Ovary (tissue), 9 donors: ENCODE results near the gene MYOM3. TPM values are rescaled to one million over a fixed set of nuclear protein-coding genes. Genes with fewer than 3 reads are reported as not detected.

Source experiments
- DNase-seq, 5 donors: peaks; one replicate each; pipeline ENCODE4 v3.0.0-alpha.2; 2019 to 2020
- H3K27ac ChIP-seq, 2 donors: fragments of 200-600 bp; one replicate each; pipeline versions ENCODE4 v1.5.1 to v1.8.0; 2019 to 2022
- H3K27me3 ChIP-seq: fragments of 200-600 bp; one replicate; pipeline ENCODE4 v1.8.0; 2022
- H3K36me3 ChIP-seq: fragments of 200-600 bp; sonication (generic); one replicate; pipeline ENCODE4 v1.5.1; 2019
- H3K4me1 ChIP-seq: one replicate; pipeline ENCODE4 v1.8.1; 2013; ENCODE audit warnings: mild to moderate bottlenecking, moderate library complexity; ENCODE audit not compliant: insufficient read depth
- H3K4me3 ChIP-seq: fragments of 200-600 bp; sonication (generic); one replicate; pipeline ENCODE4 v1.5.1; 2017
- H3K9me3 ChIP-seq, 2 donors: fragments of 200-600 bp in 1 of 2; sonication (generic) in 1 of 2; one replicate each; pipeline versions ENCODE4 v1.5.1 to v1.8.1; 2013 to 2019; ENCODE audit warnings: mild to moderate bottlenecking in 1 of 2, moderate library complexity in 1 of 2
- EP300 ChIP-seq: sonication (generic); formaldehyde crosslinking; IDR thresholded peaks from one replicate; pipeline ENCODE4 v1.6.1; 2017; ENCODE audit warnings: antibody characterized with exemption
- POLR2A ChIP-seq: fragments of 450-650 bp; IDR thresholded peaks from one replicate; pipeline ENCODE4 v1.6.1; 2017; ENCODE audit warnings: antibody characterized with exemption, mild to moderate bottlenecking, moderate library complexity
- WGBS, 3 donors: extraction: QIAGEN DNeasy Blood & Tissue Kit in 1 of 3; methylation state at CpG; one replicate each; pipeline versions ENCODE4 v1.1.5 to v1.1.7; 2013 to 2017; 5-methylcytosine and 5-hydroxymethylcytosine counted together
- intact Hi-C, 4 donors: fragments of 100-400 bp; cut with DNase I; formaldehyde crosslinking; loops; one replicate each; pipeline versions ENCODE4 v1.11.0 to v1.15.1; 2022 to 2023
- polyA plus RNA-seq, 2 donors: library from polyadenylated mRNA; stranded (reverse); fragments of 200-250 nt in 1 of 2; fragments of 350-450 nt in 1 of 2; fragmentation: Illumina TruSeq in 1 of 2; extraction: RNeasy Lipid Tissue Mini Kit (QIAGEN cat#74804) in 1 of 2; gene quantifications; one replicate each; pipeline ENCODE4 v1.2.3, GENCODE V29; 2013 to 2014
- total RNA-seq, 7 donors: library from RNA; depleted of rRNA in 2 of 7; stranded (reverse); fragments of >200 nt in 2 of 7; fragmentation: NEBNext Ultra II Directional in 3 of 7; extraction: Animal tissue kit (Norgen Biotek cat#: 25700) in 3 of 7; gene quantifications; one replicate each; pipeline versions ENCODE4 v1.1.0 to v1.2.4, GENCODE V29; 2016 to 2023
- TF ChIP-seq, protein P1 (sequence below), 3 donors: fragments of 450-650 bp in 2 of 3; fragments of 200-600 bp in 1 of 3; IDR thresholded peaks; one replicate each; pipeline versions ENCODE4 v1.5.1 to v1.8.0; 2016 to 2022; ENCODE audit warnings: antibody characterized with exemption in 3 of 3, mild to moderate bottlenecking in 1 of 3
- donor health status: DM: no; HTN: no; CAD: no; lungs with moderate emphysema.
- donor health status: DM: no; HTN: no; CAD: no.
- donor health status: Bipolar disorder and iron deficiency.
- donor health status: DM: yes; HTN: yes; CAD: no.
- donor health status: DM: no; HTN: no; CAD: no.
- donor health status: DM: yes; HTN: yes; CAD: no.

The MYOM3 gene
- total and polyA plus RNA-seq, 9 donors, result 0.08 to 1.2 (median 0.27) TPM

DNA sequence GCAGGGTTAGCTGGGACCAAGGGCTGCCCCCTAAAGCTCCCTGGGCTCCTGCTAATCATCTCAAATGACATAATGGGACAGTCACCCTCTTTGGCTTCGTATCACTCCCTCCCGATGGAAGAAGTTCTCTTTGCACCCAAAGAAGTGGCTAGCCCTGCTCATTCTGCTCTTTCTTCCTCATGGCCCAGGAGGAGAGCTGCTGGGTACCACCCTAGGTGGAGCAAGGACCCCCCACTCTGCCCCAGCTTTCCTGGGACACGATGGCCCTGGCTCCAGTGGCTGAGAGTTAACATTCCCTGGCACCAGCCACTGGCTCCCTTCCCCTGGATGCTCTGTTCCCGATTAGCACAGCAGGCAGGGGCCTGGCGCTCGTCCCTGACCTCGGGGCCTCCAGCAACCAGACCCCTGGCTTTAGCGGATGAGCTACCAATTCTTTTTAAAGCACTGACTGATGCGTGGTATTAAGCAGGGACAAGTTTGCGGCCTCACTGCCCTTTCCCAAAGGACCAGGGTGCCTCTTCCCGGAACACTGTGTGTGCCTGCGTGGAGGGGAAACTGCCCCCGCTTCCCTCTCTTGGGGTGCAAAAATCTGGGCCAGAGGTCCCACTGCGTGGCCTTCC is 1.2 kb downstream of the MYOM3 start:
- 59 to 65% (median 59%) methylated on average over 14 of the region's 14 CpGs for WGBS, 3 donors
- H3K4me3 ChIP-seq, result no peak overlapping the region
- peak in 2 of 5 donors; percentile 12 to 57 for DNase-seq
- no peaks in the 10 kb centered on the region for H3K27me3 ChIP-seq
- H3K27ac ChIP-seq, result no peak overlapping the region
- TF ChIP-seq POLR2A (no peak), EP300 (no peak)
- TF ChIP-seq, protein P1, sequence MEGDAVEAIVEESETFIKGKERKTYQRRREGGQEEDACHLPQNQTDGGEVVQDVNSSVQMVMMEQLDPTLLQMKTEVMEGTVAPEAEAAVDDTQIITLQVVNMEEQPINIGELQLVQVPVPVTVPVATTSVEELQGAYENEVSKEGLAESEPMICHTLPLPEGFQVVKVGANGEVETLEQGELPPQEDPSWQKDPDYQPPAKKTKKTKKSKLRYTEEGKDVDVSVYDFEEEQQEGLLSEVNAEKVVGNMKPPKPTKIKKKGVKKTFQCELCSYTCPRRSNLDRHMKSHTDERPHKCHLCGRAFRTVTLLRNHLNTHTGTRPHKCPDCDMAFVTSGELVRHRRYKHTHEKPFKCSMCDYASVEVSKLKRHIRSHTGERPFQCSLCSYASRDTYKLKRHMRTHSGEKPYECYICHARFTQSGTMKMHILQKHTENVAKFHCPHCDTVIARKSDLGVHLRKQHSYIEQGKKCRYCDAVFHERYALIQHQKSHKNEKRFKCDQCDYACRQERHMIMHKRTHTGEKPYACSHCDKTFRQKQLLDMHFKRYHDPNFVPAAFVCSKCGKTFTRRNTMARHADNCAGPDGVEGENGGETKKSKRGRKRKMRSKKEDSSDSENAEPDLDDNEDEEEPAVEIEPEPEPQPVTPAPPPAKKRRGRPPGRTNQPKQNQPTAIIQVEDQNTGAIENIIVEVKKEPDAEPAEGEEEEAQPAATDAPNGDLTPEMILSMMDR (IDR thresholded peaks at IDR 0.05), result no peak
- no peaks in the 10 kb centered on the region for H3K9me3 ChIP-seq
- H3K4me1 ChIP-seq, result no peaks in the 10 kb centered on the region
- intact Hi-C loops, result loop anchor here in 1 of 4 donors (10.0 kb wide), 1 partner anchor 236 kb away; no protein-coding TSS in a partner anchor
- H3K36me3 ChIP-seq, result no peaks in the 10 kb centered on the region

DNA sequence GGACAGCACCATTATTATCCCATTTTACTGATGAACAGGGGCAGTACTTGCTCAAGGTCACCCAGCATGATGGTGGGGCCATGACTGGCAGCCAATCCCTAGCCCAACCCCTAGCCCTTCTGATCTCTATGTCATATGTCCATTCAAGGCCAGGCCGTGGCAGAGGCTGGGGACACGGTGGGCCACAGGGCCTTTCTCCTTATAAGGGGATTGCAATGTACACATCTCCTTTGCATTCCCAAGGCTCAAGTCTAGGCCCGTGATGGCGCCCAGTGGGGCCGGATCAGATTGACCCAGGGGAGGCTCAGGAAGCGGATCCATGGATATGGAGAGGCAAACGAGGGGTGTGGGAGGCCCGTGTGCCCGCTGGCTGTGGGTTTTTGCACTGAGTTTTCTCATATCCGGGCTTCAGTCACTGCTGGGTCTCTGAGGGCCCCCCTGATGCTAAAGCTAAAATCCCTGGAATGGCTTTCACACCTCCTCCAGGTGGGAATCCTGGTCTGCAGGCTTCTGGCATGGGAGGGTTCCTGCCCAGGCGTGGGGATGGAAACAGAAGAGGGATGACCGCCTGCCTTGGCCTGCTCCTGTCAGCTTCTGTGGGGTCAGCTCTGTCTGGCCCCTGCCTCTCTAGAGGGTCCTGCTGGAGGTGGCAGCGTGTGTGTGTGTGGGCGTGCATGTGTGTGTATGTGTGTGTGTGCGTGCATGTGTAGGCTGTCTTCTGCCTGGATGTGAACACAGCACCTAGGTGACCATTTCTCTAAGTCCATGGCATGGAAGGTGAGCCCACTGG is 2.1 kb downstream of the MYOM3 start:
- H3K4me3 ChIP-seq, result no peak overlapping the region
- no peaks in the 10 kb centered on the region for H3K9me3 ChIP-seq
- 86 to 90% (median 90%) methylated on average over 14 to 15 of the region's 15 CpGs for WGBS, 3 donors
- H3K36me3 ChIP-seq, result no peaks in the 10 kb centered on the region
- no peaks in the 10 kb centered on the region for H3K27me3 ChIP-seq
- TF ChIP-seq, protein P1 (IDR thresholded peaks at IDR 0.05), result no peak
- TF ChIP-seq EP300, result no peak
- no peak for TF ChIP-seq POLR2A
- intact Hi-C loops, result loop anchor here in 1 of 4 donors (10.0 kb wide), 1 partner anchor 235 kb away; no protein-coding TSS in a partner anchor
- no peaks in the 10 kb centered on the region for H3K4me1 ChIP-seq
- H3K27ac ChIP-seq, result no peak overlapping the region
- DNase-seq, result no peak

DNA sequence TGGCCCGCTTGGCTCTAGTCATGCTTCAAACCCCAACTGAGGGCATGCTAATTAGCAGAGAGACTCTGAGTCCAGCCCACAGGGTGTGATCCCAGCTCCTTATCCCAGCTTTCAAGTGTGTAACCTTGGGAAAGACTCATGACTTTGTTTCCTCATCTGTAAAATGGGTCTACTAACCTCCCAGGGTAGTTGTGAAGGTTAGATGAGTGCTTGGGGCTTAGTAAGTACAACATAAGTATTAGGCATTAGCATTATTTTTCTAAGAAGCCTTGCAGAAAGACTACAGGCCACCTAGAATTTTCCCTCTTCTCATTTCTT is 2.8 kb downstream of the MYOM3 start:
- 88 to 95% (median 94%) methylated on average over 1 of the region's 1 CpG for WGBS, 3 donors

DNA sequence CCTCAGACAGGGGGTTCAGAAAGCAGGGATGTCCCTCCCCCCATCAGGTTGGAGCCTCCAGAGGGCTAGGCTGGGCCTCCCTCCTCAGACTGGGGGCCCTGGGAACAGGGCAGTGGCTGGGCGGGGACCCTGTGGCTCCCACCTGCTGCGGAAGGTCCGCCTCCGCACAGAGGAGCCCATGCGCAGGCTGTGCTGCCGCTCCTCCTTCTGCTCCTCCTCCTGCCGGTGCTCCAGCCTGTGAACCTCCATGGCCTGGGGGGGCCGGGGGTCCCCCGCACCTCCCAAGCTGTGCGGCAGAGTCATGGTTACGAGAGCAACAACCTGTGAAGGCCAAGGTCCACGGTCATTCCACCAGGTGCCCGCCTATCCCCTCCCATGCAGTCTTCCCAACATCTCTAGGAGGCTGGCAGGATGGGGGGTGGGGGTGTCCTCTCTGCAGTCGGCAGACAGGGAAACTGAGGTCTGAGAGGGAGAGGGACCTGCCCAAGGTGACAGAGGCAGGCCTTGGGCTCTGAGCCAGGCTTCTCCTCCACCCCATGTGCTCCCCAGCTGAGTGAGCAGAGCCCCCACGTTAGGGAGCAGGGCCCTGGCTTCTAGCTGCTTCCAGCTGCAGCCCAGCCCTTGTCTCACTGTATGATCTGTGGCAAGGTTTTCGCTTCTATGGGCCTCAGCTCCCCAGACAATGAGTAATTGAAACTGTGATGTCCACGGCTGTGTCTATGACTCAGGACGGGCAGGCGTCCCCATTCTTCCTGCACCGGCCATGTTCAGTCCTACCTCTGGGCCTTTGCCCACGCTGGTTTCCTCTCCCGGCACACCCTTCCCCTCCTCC is 3.4 kb downstream of the MYOM3 start:
- H3K36me3 ChIP-seq, result no peaks in the 10 kb centered on the region
- no peaks in the 10 kb centered on the region for H3K27me3 ChIP-seq
- H3K9me3 ChIP-seq, result no peaks in the 10 kb centered on the region
- no peak for DNase-seq
- TF ChIP-seq, protein P1 (IDR thresholded peaks at IDR 0.05), result no peak
- TF ChIP-seq POLR2A (no peak), EP300 (no peak)
- intact Hi-C loops, result no loop called here
- no peak overlapping the region for H3K4me3 ChIP-seq
- H3K4me1 ChIP-seq, result no peaks in the 10 kb centered on the region
- 68 to 76% (median 72%) methylated on average over 20 to 22 of the region's 22 CpGs for WGBS, 3 donors
- no peak overlapping the region for H3K27ac ChIP-seq

More for the DNA sequence above, 2.8 kb downstream of the MYOM3 start:
- no peak for DNase-seq
- H3K27me3 ChIP-seq, result no peaks in the 10 kb centered on the region
- no peaks in the 10 kb centered on the region for H3K36me3 ChIP-seq
- no peaks in the 10 kb centered on the region for H3K4me1 ChIP-seq
- H3K9me3 ChIP-seq, result no peaks in the 10 kb centered on the region
- H3K27ac ChIP-seq, result no peak overlapping the region
- intact Hi-C loops, result no loop called here
- H3K4me3 ChIP-seq, result no peak overlapping the region
- TF ChIP-seq, protein P1 (IDR thresholded peaks at IDR 0.05), result no peak
- no peak for TF ChIP-seq EP300
- no peak for TF ChIP-seq POLR2A
